K562 treated with DMSO at 1 percent for 12 hours (cell line): ENCODE results near the gene TRIM7. TPM values are rescaled to one million over a fixed set of nuclear protein-coding genes. Genes with fewer than 3 reads are reported as not detected.

ENCODE experiments used
- total RNA-seq: library from RNA; unstranded; fragments of 300-600 nt; gene quantifications from 2 replicates; pipeline ENCODE4 v1.2.3, GENCODE V29; 2022; ENCODE audit not compliant: insufficient read depth

TRIM7 gene
- 6.0 and 6.8 TPM in 2 replicates for total RNA-seq

GRCh38 chr5:181204826-181205760 lies at the start of gene TRIM7:
Gene TRIM7, minus strand, starts transcription at chr5:181205196. Its CDS starts 86 bp downstream, at chr5:181205110.

GRCh38 chr5:181243564-181244343 lies 38.8 kb upstream of the TRIM7 start, which contains the start of gene RACK1:
Gene RACK1, minus strand, starts transcription at chr5:181243906. Its CDS starts 106 bp downstream, at chr5:181243800.

GRCh38 chr5:181223058-181223728 lies 18.2 kb upstream of the TRIM7 start, which contains the start of gene TRIM41:
Gene TRIM41, plus strand, starts transcription at chr5:181223281. Its CDS starts 719 bp downstream, at chr5:181224000.

GRCh38 chr5:181146927-181147636 lies 57.9 kb downstream of the TRIM7 start, which contains the start of gene OR2V2:
Gene OR2V2, plus strand, starts transcription at chr5:181147586. Its CDS starts 7,357 bp downstream, at chr5:181154943.

Other genes starting within 250 kb of the TRIM7 start
- gene BTNL3, start 216.3 kb downstream of the TRIM7 start, total RNA-seq = not detected in 2 replicates
- 17.9 and 40.8 TPM in 2 replicates for gene BTNL9, start 164.9 kb downstream of the TRIM7 start, total RNA-seq
- not detected in 2 replicates for gene OR2V1, start 74.0 kb downstream of the TRIM7 start, total RNA-seq
- gene OR2V2, start 57.6 kb downstream of the TRIM7 start, total RNA-seq = not detected in 2 replicates
- gene TRIM41, start 18.1 kb upstream of the TRIM7 start, total RNA-seq = 18.9 and 20.7 TPM in 2 replicates
- gene RACK1, start 38.7 kb upstream of the TRIM7 start, total RNA-seq = 6,514 and 7,340 TPM in 2 replicates
- 5.1 and 15.1 TPM in 2 replicates for gene TRIM52, start 55.9 kb upstream of the TRIM7 start, total RNA-seq
- not detected in 2 replicates for gene OR4F3, start 162.1 kb upstream of the TRIM7 start, total RNA-seq